Choroid plexus epithelial cell (primary cell): ENCODE results near the gene OXA1L.

Experiments
- DNase-seq: peaks from one replicate; pipeline ENCODE4 v3.0.0-alpha.2; 2010; ENCODE audit warnings: low read depth
- H3K4me3 ChIP-seq: 2 replicates; pipeline ENCODE4 v1.5.1; 2011; ENCODE audit warnings: low read depth, mild to moderate bottlenecking, control low read depth, low read length, moderate library complexity
- TF ChIP-seq, protein P1 (sequence below): conservative IDR thresholded peaks from 2 replicates; pipeline ENCODE4 v1.5.1; 2011; ENCODE audit warnings: low read depth, mild to moderate bottlenecking, control low read depth, inconsistent platforms, low read length, moderate library complexity

The OXA1L gene

DNA sequence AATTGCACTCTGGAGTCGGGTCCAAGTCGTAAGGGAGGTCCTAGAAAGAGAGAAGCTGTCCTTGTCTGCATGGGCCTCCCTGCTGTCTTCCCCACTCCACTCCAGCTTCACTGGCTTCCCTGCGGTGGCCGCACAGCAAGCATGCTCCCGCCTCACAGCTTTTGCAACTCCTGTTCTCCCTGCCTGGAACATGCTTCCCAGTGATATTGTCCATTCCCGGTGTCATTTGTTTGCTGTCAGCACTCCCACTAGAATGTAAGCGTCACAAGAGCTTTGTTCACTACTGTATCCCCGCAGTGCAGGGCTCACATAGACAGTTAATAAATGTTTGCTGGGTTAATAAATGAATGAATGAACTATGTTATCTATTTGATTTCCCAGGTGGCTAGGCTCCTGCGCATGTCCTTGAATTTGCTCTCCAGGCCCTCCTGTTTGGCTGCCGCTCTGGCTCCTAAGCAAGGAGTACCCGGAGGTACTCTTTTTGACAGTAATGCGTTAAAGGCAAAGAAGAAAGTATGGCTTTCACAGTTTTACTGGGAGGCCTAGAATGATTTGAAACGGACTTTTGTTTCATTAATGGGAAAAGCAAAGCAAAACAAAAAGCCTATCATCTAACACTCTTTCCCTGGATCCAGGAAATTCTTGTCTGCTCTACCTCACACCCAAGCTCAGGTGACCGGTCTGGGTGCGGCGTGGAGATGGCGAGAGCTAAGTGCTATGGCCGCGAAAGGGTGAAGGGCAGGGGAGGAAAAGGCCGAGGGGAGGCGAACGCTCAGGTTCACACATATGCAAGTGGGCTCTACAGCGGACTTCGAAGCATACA, 54.9 kb downstream of the OXA1L start:
- TF ChIP-seq, protein P1, sequence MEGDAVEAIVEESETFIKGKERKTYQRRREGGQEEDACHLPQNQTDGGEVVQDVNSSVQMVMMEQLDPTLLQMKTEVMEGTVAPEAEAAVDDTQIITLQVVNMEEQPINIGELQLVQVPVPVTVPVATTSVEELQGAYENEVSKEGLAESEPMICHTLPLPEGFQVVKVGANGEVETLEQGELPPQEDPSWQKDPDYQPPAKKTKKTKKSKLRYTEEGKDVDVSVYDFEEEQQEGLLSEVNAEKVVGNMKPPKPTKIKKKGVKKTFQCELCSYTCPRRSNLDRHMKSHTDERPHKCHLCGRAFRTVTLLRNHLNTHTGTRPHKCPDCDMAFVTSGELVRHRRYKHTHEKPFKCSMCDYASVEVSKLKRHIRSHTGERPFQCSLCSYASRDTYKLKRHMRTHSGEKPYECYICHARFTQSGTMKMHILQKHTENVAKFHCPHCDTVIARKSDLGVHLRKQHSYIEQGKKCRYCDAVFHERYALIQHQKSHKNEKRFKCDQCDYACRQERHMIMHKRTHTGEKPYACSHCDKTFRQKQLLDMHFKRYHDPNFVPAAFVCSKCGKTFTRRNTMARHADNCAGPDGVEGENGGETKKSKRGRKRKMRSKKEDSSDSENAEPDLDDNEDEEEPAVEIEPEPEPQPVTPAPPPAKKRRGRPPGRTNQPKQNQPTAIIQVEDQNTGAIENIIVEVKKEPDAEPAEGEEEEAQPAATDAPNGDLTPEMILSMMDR: no peak
- DNase-seq: peak; percentile 63
- no peak overlapping the region for H3K4me3 ChIP-seq

DNA sequence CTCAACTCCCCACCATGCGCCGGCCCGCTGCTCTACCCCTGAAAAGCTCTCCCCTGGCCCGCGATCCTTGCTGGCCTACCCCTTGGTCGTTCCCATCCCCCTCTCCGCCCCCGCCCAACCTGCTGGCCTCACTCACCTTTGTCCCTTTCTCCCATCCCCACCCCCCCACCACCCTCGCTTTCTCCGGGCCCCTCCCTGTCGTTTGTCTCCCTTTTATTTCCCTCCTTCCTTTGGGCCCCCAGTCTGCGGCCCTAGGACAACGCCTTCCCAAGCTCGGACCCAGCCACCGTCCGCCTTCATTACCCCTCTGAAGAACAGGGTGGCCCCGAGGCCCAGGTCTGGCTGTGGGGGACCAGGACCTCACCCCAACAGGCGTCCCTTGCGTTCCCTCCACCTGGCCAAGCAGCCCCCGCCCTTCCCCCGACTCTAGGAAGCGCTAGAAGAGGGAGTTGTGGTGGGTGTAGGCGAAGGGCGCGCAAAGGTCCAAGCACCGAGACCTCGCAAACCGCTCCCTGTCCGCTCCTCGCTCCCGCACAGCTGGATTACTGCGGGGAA, 55.6 kb downstream of the OXA1L start:
- TF ChIP-seq, protein P1: no peak
- H3K4me3 ChIP-seq: peak overlapping the region; percentile 28

More for the DNA sequence above, 55.6 kb downstream of the OXA1L start:
- no peak for DNase-seq
